Measurements from ENCODE around the gene SLAMF8.
A peak's percentile ranks its signal among the peaks of the same experiment; 100 is the strongest.

Gene SLAMF8

DNA sequence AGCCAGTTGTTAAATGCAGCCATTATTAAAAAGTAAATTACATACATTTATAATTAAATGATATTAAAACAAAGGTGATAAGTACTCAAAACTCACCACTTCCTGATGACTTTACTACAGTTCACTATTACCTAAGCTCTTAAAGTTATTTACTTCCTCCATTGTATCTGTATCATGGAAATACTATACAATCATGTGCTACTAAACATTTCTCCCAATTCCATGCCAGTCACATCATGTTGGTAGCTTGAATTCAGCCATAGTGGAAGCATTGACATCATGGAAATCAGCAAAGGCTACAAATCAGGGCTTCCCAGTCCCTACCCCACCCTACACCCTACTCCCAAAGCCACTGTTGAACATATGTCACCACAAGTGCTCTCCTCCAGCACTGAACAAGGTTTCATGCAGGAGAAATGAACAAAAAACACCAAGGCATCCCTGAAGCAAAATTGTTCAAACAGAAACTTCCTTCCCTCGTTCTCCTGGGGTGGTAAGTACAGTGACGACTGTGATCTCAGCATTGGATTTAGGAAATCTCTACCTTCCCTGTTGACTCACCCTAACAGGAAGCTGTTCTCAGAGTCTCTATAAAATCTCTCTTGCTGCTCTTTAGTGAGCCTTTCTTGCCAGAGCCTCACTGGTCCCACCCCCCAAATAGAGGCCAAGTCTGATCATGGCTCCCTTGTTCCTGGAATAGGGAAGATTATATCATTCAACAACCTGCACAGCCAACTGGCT lies 23.1 kb downstream of the SLAMF8 start:
- DNase-seq, result no peak

DNA sequence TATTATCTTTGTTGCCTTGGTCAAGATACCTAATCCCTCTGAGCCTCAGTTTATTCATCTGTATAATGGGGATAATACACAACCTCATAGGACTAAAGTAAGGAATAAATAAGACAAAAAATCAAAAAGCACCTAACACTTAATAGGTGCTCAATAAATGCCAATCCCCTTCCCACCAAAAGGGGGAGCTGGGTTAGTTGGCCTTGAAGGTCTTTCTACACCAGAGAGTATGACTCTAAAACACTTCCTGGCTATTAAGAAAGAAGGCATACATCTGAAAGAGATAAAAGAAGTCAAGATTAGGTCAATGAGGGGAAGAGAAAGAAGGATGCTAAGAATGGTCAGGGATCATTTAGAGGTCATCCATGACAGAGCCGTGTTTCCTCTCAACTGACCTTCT lies 24.7 kb downstream of the SLAMF8 start:
- DNase-seq, result peak in 1 of 2 donors; percentile 16

DNA sequence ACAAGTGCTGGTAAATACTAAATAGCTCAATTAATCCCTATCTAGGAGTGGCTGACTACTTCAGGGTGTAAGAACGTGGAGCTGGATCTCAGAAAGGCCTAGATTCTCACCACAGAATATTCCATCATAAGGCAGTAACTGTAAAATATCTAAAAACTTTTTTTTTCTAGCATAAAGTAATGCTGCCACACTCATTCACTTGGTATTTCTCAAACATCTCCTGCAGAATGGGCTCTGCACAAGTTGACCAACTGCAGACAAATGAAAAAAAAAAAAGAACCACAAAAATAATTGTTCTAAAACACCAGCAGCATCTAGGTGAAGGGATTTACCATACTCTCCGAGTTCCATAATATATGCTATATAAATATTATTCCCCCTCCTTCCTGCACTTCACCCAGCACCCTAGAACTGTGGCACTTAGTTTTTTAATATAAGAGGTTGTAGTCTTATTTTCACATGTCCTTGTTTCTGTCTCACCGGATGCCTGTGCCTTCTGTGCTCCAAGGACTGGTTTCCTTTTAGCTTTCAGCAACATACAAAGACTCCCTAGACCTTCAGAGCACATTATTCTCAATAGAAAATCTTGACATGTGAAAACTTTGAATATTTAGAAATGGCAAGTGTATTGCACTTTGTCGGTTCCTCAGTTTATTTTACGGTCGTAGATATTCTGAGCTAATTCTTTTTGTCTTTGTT lies 26.9 kb downstream of the SLAMF8 start:
- DNase-seq, result no peak

DNA sequence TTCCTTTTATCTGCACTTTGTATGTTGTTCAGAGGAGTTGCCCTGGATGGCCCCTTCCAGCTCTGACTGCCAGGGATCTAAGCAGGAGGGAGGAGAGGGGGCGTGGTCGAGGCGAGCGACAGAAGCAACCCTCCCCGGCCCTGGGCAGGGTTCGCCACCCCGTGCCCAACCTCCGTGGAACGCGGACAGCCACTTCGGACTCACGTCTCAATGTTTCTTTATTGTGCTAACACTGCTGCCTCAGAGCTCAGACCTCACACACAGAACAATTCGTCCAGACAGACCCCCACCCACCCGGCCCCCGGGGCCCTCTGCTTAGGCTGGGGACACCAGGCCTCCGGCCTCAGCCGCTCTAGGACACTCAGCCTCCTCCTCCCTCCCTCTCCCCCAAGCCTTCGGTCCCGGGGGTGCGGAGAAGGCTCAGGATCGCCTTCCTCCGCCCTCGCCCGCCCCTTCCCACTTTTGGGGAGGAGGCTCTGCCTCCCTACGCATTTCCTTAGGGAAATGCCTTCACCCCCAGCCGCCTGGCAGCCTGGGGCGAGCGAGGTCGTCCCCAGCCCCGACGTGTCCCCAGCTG lies 27.5 kb downstream of the SLAMF8 start:
- peak in 1 of 2 donors; percentile 8 for DNase-seq

DNA sequence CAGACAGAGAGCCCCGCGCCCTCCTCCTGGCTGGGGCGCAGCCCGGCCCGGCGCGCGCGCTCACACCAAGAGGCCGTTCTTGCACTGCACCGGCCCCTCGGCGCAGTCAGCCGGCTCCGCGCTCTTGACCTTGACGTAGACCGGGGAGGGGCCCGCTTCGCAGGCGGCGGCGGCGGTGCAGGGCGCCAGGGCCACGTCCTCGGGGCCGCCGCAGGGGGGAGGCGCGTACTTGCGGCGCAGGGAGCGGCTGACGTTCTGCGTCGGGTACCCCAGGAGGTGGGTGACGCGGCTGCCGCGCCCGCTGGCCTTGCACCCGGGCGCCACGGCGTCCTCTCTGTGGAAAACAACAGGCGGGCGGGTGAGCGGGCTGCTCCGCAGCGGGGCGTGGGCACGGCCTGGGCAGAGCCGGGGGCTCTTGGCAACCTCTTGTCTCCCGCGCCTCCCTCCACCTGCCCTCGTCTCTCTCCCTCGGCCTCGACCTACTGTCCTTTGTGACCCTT lies 28.1 kb downstream of the SLAMF8 start:
- peak; percentile 74 to 78 for DNase-seq

DNA sequence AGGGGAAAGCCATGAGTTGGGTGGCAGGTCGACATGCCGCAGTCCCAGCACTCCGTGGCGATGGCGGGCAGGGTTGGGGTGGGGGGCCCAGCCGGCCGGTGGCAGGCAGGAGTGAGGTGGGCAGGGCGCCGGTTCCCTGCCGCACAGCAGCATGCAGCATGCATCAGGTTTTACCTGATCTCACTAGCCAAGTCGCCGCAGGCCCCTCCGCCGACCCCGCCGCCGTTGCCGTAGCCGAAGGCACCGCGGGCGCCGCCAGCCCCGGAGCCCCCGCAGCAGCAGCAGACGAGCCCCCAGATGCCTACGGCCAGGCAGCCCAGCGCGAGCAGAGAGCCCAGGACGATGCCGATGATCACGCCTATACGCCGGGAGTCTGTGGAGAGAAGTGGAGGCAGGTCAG lies 29.0 kb downstream of the SLAMF8 start:
- no peak for DNase-seq

DNA sequence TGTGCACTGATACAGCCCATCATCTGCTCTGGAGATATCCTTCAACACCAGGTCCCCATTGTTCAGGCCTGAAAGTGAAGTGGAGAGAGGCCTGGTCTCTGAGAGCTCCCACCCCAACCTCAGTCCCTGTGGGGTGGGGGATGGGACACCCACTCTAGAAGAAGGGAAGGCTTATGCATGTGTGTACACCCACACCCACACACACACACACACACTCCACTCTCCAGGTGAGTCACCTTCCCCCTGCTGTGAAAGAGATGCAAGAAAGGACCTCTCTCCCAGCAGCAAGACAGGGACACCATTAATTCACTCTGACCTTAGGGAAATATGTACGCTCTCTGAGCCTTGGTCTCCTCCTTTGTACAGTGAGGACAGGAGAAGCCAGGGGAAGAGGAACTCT lies 29.9 kb downstream of the SLAMF8 start:
- DNase-seq, result no peak

DNA sequence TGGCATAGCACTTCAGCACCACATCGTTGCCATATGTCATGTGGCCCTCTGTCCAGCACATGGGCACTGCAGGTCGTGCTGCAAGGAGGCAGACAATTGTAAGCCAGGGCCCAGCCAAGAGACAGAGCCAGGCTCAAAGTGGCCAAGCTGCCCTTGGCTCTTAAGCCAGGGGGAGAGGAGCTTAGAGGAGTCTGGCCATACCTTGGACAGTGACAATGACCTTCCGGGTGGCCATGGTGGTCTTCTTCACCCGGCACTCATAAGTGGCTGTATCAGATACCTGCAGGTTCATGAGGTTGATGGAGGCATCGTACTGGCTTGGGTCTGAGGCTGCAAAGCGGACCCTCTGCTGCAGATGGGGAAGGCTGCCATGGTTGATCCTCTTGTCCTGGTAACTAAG lies 31.2 kb downstream of the SLAMF8 start:
- no peak for DNase-seq

DNA sequence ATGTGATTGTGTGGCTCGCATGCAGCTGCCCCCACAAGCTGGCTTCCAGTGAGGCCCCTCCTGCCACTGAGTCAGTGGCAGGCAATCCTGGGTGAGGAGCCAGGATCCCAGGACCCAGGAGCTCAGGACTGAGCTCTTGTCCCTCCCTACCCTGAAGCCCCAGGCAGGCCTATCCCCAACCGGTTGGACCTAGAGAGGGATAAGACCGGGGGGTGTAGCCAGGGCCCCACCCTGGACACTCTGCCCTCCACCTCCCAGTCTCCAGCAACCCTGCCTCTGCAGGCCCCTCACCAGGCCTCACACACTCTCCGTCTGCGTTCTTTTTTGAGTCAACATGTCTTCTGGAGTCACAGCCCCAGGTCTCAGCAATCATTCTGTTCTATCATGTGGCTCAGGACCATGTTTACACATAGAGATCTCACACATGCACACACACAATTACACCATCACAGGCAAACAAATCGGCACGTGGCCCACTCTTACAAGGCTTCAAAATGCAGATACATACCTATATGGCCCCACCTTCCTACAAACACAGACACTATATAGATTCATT lies 33.2 kb downstream of the SLAMF8 start:
- no peak for DNase-seq

DNA sequence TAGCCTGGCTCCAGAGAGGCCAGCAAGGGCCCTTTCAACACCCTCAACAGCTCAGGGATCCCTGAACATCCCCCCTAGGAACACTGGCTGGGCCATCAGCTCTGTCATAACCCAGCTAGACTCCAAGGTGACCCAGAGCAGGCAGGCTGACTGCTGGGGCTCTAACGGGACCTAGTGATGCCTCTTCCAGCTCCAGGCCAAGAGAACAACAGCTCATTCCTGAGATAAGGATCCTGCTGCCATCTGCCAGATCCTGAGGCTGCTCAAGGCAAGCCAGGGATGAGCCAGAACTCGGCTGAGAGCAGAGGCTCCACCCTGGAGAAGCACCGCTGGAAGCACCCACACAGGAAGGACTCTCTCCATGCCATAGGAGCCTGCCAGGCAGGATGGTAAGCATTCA lies 33.8 kb downstream of the SLAMF8 start:
- DNase-seq, result no peak

DNA sequence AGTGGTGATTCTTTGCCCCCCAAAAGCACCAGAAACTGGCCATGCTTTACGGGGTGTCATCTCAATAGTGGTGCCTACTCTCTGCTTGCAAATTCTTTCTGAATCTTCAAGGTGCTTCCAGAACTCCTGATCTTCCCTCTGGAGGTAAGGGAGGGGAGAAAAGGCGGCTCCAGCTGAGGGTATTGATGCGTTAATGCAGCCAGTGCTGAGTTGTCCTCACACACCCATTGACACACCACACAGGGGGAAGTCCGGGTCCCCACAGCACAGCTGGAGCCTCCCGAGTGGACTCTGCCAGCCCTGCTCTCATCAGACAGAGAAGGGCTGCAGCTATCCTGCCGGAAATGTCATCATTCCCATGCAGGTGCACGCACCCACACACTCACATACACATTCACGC lies 34.5 kb downstream of the SLAMF8 start:
- no peak for DNase-seq

DNA sequence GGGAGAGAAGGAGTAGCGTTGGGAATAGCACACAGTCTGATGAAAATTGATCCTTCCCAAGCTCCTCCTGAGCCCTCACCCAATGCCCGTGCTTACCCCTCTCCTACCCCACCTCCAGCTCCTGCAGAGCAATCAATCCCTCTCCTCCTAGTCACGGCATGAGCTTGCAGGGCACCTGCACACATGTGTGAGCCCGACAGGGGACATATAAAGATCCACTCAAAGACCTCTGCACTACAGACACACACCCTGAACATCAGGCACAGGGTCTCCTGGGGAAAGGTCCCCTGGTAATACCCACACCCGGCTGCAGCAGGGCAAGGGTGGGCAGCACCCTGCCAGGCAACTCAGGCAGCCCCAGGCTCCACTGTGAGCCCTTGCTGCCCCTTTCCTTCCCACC lies 35.4 kb downstream of the SLAMF8 start:
- no peak for DNase-seq

DNA sequence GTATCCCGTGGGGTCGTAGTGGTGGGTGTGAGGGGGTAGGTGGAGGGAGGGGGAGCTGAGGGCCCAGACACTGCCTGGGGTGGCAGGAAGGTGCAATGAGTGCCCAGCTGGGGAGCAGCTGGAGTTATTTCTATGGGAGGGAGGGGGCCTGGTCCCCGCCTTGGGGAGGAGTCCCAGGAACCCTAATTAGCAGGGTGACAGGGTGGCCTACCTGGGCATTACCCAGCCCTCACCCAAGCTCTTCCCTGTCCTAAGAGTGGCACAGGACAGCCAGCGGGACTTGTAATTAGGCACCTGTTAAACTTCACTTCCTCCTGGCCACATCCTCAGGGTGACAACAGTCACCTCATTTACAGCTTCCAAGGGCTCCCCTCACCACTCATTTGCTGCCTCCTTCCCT lies 35.9 kb downstream of the SLAMF8 start, which contains the start of gene VSIG8:
Gene VSIG8, minus strand, starts transcription at position 101 of the 400 bp plus-strand sequence. CDS start 136 bp downstream, outside the sequence.
- no peak for DNase-seq

DNA sequence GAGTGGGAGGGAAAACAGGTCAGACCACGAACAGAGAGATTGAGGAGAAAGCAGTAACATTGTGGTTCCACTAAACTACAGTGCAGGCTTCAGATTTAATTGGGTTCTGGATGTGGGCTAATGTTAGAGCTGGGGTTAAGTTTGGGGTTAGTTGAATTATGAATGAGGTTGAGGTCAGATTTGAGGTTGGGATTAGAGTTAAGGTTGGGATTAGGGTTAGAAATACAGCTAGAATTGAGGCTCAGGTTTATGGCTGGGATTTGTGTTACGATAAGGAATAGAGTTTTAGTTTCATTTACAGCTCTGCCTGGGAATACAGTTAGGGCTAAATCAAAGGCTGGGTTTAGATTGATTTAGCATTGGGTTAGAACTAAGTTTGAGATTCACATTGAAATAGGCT lies 37.6 kb downstream of the SLAMF8 start:
- no peak for DNase-seq

DNA sequence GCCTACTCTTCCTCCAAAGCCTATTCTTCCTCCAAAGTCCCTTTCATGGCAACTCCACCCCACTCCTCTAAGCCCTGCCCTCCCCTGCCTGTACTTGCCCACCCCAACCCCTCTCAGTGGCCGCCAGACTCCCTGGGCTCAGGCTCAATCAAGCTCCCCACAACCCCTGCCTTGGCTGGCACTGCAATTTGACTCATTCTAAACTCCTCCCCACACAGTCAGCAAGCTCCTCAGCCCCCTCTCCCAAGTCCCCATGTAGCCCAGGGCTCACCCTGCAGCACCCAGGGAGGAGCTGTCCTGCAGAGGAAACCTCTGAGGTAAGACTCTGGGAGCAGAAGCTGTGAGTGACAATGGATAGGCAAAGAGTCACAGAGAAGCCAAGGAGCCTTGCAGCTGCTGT lies 39.4 kb downstream of the SLAMF8 start:
- DNase-seq, result no peak

DNA sequence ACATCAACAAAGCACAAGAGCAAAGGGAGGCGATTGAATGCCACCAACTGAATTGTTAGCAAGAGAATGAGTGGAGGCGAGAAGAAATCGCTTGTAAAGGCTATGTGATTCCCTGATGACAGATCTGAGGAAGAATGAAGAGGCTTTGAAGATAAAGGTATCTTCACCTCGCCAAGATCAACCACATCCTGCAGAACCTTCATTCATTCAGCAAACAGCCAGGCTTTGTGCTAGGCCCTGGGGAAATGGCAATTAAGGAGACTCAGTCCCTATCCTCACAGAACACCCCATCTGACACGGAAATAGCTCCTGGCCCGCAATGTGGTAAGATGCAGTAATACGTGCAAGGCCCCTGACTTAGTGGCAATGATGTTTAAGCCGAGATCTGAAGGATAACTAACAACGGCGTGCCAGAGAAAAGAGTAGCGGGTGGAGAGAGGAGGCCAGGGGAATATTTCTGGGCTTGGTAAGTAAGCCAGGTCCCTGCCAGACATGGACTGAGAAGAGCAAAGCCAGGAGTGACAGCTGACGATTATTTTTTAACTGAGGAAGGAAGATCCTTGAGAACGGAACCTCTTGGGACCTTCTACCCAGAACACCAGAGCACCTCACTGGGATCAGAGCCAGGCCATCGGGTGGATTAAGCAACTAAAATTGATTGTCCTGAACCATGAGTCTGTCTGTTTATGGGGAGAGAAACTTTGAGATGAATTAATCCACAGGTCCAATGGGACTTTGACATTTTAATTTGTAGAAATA lies 40.4 kb downstream of the SLAMF8 start:
- DNase-seq, result no peak

DNA sequence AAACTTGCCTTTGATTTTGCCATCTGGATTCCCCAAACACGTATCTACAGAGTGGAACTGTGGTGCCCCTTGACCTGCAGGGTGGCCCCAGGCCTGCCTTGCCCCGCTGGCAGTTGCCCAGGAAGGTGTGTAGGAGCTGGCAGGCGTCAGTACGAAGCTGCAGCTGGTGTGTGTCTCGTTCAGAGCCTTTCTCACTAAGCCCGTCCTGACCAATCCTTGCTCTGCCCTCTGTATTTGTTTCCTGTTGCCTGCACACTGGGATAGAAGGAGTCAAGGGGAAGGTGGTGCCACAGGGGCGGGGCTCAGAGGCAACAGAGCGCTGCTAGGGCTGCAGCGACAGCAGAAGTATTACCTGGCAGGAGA lies 41.0 kb downstream of the SLAMF8 start:
- no peak for DNase-seq

DNA sequence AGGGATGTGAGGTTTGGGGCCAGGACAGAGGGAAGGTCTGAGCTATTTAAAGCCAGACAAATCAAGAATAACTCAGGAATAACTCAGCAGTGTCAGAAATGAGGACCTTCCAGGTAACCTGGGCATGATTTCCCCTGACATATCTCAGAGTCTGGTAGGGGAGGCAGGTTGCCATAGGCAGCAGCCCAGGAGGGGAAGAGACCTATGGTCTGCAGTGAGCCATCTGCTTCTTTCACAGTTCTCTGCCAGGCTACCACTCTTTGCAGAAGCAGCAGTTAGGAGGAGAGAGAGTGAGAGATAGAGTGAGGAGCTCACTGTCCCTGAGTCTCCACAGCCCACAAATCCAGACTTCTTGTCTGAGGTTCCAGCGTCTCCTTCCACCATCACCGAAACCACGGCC lies 42.1 kb downstream of the SLAMF8 start:
- no peak for DNase-seq

DNA sequence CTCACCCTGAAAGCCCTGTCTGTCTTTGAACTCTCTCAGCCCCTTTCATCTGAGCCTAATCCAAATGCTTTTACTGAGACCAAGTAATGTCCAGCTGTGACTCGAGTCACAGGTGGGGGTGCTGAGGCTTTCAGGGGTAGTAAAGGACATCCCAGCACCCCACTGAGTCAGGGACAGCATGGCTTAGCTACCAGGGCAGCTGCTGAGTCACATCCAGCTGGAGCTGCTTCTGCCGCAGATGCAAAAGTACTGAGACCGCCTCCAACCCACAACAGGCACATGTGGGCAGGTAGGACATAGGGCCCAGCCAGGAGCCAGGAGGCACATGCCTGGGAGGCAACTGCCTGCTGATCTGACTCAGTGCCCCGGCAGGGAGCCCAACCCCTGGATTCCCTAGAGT lies 42.5 kb downstream of the SLAMF8 start:
- no peak for DNase-seq

DNA sequence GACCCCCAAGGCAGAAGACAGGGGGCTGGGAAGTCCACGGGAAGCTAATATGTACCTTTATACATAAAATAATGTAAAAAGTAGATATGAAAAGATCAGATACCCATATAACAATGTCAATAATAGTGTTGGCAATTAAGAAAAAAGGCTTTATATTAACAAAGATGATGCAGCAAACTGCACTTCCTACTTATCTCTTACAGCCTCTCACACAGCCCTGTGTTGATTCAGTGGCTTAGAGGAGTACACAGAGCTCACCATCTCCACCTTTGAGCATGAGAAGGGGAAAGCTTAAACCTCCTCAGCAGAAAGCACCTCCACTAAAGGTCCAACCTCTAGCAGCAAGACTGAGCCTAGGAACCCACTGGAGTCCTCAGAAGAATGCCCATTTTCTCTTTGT lies 42.9 kb downstream of the SLAMF8 start:
- no peak for DNase-seq

DNA sequence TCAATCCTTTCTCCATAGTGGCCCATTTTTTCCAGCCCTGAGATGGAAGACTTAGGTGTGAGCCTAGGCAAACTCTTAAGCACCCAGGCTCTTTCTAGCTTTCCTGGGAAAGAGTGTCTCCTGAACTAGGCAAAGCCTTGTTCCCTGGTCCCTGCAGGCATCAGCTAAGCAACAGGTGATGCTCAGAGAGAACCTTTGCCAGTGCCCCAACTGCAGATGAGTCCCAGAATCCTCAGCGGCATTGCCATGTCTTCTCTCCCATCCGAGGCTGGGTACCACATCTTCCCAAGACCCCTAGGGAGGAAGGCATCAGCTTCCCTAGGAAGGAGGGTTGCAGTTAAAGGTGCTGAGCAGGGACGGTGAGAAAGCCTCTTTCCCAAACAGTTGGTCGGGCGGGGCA lies 44.0 kb downstream of the SLAMF8 start:
- no peak for DNase-seq

DNA sequence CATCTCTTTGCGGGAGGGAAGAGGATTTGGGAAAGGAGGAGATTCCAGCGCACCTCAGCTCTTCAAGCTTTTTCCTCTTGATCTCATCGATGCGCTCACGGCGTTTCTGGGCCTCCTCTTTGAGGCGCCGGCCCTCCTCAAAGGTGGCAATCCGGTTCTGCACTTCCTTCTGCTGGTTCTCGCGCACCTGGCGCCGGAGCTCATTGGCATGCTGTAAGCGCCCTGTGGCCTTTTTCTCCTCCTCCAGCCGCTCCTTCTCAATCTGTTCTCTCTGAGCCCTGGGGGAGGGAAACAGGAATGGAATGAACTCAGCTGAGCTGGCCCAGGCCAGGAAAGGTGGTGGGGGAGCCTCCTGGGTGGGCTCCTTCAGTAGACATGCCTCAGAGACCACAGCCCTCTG lies 46.2 kb downstream of the SLAMF8 start:
- DNase-seq, result no peak

DNA sequence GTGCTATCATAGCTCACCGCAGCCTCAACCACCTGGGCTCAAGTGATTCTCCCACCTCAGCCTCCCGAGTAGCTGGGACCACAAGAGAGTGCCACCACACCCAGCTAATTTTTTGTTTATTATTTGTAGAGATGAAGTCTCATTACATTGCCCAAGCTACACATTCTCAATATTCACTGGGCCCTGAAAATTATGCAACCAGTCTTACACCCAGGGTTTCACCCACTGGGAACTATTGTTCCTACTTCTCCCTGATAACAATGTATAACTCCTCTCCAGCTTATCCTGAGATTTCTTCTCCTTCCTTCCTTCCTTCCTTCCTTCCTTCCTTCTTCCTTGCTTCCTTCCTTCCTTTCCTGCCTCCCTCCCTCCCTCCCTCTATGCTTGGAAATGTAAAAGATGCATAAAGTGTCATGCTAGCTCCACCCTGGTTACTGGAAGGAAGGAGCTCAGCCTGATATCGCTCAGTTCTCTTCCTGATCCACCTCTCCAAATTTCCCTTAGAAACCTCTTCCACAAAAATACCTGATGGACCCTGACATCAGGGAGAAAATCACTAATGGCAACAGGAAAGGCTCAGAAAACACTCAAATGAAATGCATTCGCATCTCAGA lies 47.0 kb downstream of the SLAMF8 start:
- DNase-seq, result no peak
